HepG2 (cell line): Measurements from ENCODE around the gene NDUFAF8. TPM values are rescaled to one million over a fixed set of nuclear protein-coding genes. Genes with fewer than 3 reads are reported as not detected.

Source experiments
- ATAC-seq: fragments of 200-7000 bp; cut with Tn5 transposase; 3 replicates; pipeline ENCODE4 v1.9.1; 2020; ENCODE audit warnings: mild to moderate bottlenecking, moderate library complexity
- BruUV-seq: library from RNA; stranded (reverse); fragments of 400-500 nt; replicated peaks from 2 replicates; lab custom pipeline; 2021; lab: Mats Ljungman, UMichigan
- CTCF ChIA-PET: fragments of 300-600 bp; formaldehyde crosslinking; extraction: SDS; loops from one replicate; lab custom pipeline; 2021; ENCODE audit warnings: low total read pairs, inconsistent platforms, low intra/inter-chr PET ratio; lab: Yijun Ruan, JAX
- POLR2A ChIA-PET: fragments of 350-600 bp; sonication (Branson Sonifier 250); formaldehyde crosslinking; loops from one replicate; lab custom pipeline; 2020; ENCODE audit warnings: antibody characterized with exemption, inconsistent platforms; lab: Yijun Ruan, JAX
- DNase-seq: peaks from one replicate; pipeline ENCODE4 v3.0.0-alpha.2; 2015; ENCODE audit warnings: low spot score
- FAIRE-seq: peaks from 3 replicates; lab custom pipeline; 2011; peaks lifted over from hg19 to GRCh38; lab: Jason Lieb, UNC
- H2AFZ ChIP-seq: one replicate; pipeline ENCODE4 v1.6.1; 2011; ENCODE audit warnings: low read length, inconsistent platforms
- H3K27ac ChIP-seq: fragments of 300-600 bp; 3 replicates; pipeline ENCODE4 v1.8.0; 2011; ENCODE audit warnings: mixed run types, mild to moderate bottlenecking, mixed read lengths, low read length, inconsistent platforms; ENCODE audit not compliant: insufficient read depth; ENCODE audit errors: extremely low read length
- H3K27me3 ChIP-seq, 2 experiments: fragments of 200-600 bp in 1 of 2; 2 replicates in 1 of 2; 3 replicates in 1 of 2; pipeline versions ENCODE4 v1.6.0 to v1.8.0; 2011; ENCODE audit warnings: low read length in 2 of 2, mild to moderate bottlenecking in 2 of 2, moderate library complexity in 2 of 2, inconsistent platforms in 1 of 2; ENCODE audit not compliant: insufficient read depth in 2 of 2, control insufficient read depth in 1 of 2
- H3K36me3 ChIP-seq, 2 experiments: fragments of 200-600 bp in 1 of 2; replicated peaks in 1 of 2; 2 replicates in 1 of 2; 3 replicates in 1 of 2; pipeline versions ENCODE4 v1.5.1 to v1.8.0; 2011; ENCODE audit warnings: low read length in 2 of 2, inconsistent platforms in 1 of 2; ENCODE audit not compliant: insufficient read depth in 2 of 2, control insufficient read depth in 1 of 2
- H3K4me1 ChIP-seq: 2 replicates; pipeline ENCODE4 v1.5.1; 2012; ENCODE audit warnings: low read length, inconsistent platforms; ENCODE audit not compliant: insufficient read depth
- H3K4me2 ChIP-seq: 2 replicates; pipeline ENCODE4 v1.6.0; 2011; ENCODE audit warnings: low read depth, low read length, inconsistent platforms
- H3K4me3 ChIP-seq, 3 experiments: fragments of 200-600 bp in 1 of 3; sonication (generic), shearing (Covaris generic) in 1 of 3; replicated peaks in 1 of 3; 2 replicates each; pipeline ENCODE4 v1.5.1; 2011 to 2016; ENCODE audit warnings: low read length in 3 of 3, inconsistent platforms in 2 of 3, low read depth in 2 of 3, mild to moderate bottlenecking in 2 of 3, control low read depth in 1 of 3, mixed read lengths in 1 of 3; ENCODE audit not compliant: insufficient read depth in 1 of 3
- H3K79me2 ChIP-seq: one replicate; pipeline ENCODE4 v1.6.1; 2011; ENCODE audit warnings: low read length, inconsistent platforms; ENCODE audit not compliant: insufficient read depth
- H3K9ac ChIP-seq: 2 replicates; pipeline ENCODE4 v1.6.0; 2011; ENCODE audit warnings: mild to moderate bottlenecking, low read depth, low read length, inconsistent platforms; ENCODE audit not compliant: insufficient read depth
- H3K9me3 ChIP-seq: 2 replicates; pipeline ENCODE4 v1.5.1; 2012; ENCODE audit warnings: mild to moderate bottlenecking, low read length
- H4K20me1 ChIP-seq: 2 replicates; pipeline ENCODE4 v1.6.0; 2011; ENCODE audit warnings: inconsistent platforms, mild to moderate bottlenecking, low read length, moderate library complexity; ENCODE audit not compliant: insufficient read depth
- AGO2 ChIP-seq: fragments of 200-400 bp; formaldehyde crosslinking; optimal IDR thresholded peaks from 2 replicates; pipeline ENCODE3; 2017; ENCODE audit warnings: mild to moderate bottlenecking, low read depth, low read length, moderate library complexity
- AHR ChIP-seq: IDR thresholded peaks from 2 replicates; pipeline ENCODE4 v1.6.1; 2018; ENCODE audit warnings: missing genetic modification reagents, missing compliant biosample characterization
- ATF1 ChIP-seq: IDR thresholded peaks from 2 replicates; pipeline ENCODE4 v1.6.1; 2016; ENCODE audit warnings: mild to moderate bottlenecking, control low read depth
- ETV6 ChIP-seq: sonication (generic); formaldehyde crosslinking; conservative IDR thresholded peaks from 2 replicates; pipeline ENCODE4 v1.4.0; 2020; ENCODE audit warnings: missing genetic modification reagents
- JUNB ChIP-seq: sonication (generic); formaldehyde crosslinking; IDR thresholded peaks from 2 replicates; pipeline ENCODE4 v1.8.0; 2022; ENCODE audit warnings: missing genetic modification reagents, mild to moderate bottlenecking, borderline replicate concordance
- MAFK ChIP-seq, 2 experiments: IDR thresholded peaks in 1 of 2; conservative IDR thresholded peaks in 1 of 2; 2 replicates each; pipeline ENCODE4 v1.6.1; 2011; ENCODE audit warnings: improper control_type of control experiment in 2 of 2, low read length in 2 of 2
- WGBS: methylation state at CpG from one replicate; pipeline ENCODE4 v1.1.6; 2017; ENCODE audit warnings: low lambda C conversion rate; 5-methylcytosine and 5-hydroxymethylcytosine counted together
- in situ Hi-C: cut with HindIII; loops from 2 replicates; pipeline ENCODE4 v1.10.0; 2017; ENCODE audit warnings: low pct_unique_long_range_greater_than_20kb; ENCODE audit not compliant: extremely low pct_ligation_motif_present
- intact Hi-C: fragments of 100-400 bp; cut with micrococcal nuclease; formaldehyde crosslinking; loops from one replicate; pipeline ENCODE4 v1.10.0; 2022; ENCODE audit not compliant: unreplicated experiment
- polyA plus RNA-seq, 8 experiments: library from polyadenylated mRNA; depleted of rRNA in 3 of 8; stranded (reverse) in 7 of 8; unstranded in 1 of 8; fragments of >200 nt; fragmentation: Illumina TruSeq in 4 of 8; extraction: Trizol in 4 of 8; gene quantifications; 2 replicates each; pipeline versions ENCODE4 v1.2.1 to v1.2.3, GENCODE V29; 2011 to 2016; ENCODE audit warnings: low read depth in 4 of 8, missing spikeins in 1 of 8, mixed read lengths in 1 of 8; ENCODE audit not compliant: insufficient read depth in 1 of 8
- total RNA-seq, 5 experiments: library from RNA; depleted of rRNA; stranded (reverse); fragments of >200 nt; fragmentation: Illumina TruSeq; extraction: Trizol; gene quantifications; 2 replicates each; pipeline ENCODE4 v1.2.3, GENCODE V29; 2016; ENCODE audit warnings: low read depth in 1 of 5
- TF ChIP-seq, protein P1 (sequence below): sonication (generic); formaldehyde crosslinking; IDR thresholded peaks from 2 replicates; pipeline ENCODE4 v1.4.0; 2020; ENCODE audit warnings: missing genetic modification reagents

The NDUFAF8 gene
- total and polyA plus RNA-seq, 2 of the 13 experiments (the other 11 are each of a cell fraction or from before 2014, with no cell fraction given): 75.6 to 233 TPM

DNA sequence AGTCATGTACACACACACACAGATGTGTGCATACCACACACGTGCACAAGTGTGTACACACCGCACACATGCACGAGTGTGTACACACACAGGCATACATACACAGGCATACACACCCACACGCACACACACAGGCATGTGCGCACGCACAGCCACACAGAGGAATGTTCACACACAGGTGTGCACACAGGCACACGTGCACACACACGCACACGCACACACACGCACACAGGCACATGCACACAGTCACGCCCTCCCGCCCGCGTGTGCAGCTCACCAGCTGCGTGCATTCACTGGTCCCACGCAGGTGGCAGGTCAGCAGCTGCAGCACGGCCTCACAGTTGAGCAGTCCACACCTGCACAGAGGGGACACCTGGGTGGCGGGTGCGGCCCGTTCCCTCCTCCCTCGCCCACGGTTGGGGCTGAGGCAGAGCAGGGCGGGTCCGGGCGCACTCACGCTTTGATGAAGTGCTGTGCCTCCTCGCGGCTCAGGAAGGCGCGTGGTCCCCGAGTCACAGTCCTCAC lies 7.9 kb upstream of the NDUFAF8 start (continued):
- 0 out of 2 replicates have a peak, but pooled peaks have one; percentile 26 for TF ChIP-seq JUNB (CRISPR knock-in tag)
- TF ChIP-seq, all 625 proteins: peak for 9

DNA sequence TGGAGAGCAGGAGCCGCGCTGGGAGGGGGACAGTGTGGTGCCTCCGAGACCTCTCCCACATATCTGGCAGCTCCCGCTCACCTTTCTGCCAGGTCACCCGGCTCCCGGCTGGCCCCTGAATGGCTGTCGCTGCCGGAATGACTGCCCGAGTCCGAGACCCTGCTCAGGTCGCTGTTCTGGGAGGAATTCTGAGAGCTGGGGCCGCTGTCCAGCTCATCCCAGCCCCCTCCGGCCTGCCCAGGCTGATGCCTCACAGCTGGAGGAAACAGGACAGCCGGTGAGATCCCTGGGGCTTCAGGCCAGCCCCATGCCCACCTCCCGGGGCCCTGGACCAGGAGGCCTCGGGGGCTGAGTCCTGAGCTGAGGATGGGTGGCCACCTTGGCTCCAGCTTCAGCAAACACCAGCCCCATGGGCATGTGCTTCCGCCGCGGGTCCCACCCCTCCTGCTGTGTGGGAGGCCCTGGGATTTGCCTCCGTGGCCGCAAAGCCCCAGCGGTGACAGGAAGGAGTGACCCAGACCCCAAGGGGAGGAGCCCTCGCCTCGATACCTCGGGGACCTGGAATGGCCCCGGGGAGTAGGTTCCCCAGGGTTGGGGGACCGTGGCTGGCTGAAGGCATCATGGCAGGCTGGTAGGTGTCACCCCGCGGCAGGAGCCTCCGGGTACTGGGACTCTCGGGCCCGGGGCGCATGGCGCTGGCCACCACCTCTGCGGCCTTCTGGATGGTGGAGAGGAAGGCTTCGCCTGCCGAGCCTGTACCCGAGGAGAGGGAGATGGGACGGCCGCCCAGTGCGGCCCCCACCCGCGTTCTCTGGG lies 7.1 kb upstream of the NDUFAF8 start:
- H3K9ac ChIP-seq: no peak overlapping the region
- no peak overlapping the region for H3K4me2 ChIP-seq
- no peak overlapping the region for H3K27ac ChIP-seq
- H3K9me3 ChIP-seq: no peaks in the 10 kb centered on the region
- no peak for ATAC-seq
- no peak overlapping the region for H3K4me3 ChIP-seq
- in situ Hi-C loops (no loop called here), intact Hi-C loops (no loop called here)
- no peaks in the 10 kb centered on the region for H4K20me1 ChIP-seq
- H3K4me1 ChIP-seq: peaks cover 2% of the 10 kb centered on the region; the same call in 1 of the 2 replicates
- BruUV-seq: no TSS peak
- CTCF ChIA-PET: no interaction called here
- TF ChIP-seq MAFK (conservative IDR thresholded peaks at IDR 0.05 in 1 of 2, IDR thresholded peaks at IDR 0.05 in 1 of 2; ENCODE audit: low read length in 2 of 2) (no peak), AHR (CRISPR knock-in tag) (no peak), ETV6 (no peak), ATF1 (CRISPR knock-in tag) (no peak), AGO2 (peak; percentile 28)
- TF ChIP-seq, protein P1, sequence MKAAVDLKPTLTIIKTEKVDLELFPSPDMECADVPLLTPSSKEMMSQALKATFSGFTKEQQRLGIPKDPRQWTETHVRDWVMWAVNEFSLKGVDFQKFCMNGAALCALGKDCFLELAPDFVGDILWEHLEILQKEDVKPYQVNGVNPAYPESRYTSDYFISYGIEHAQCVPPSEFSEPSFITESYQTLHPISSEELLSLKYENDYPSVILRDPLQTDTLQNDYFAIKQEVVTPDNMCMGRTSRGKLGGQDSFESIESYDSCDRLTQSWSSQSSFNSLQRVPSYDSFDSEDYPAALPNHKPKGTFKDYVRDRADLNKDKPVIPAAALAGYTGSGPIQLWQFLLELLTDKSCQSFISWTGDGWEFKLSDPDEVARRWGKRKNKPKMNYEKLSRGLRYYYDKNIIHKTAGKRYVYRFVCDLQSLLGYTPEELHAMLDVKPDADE (CRISPR knock-in tag): no peak
- TF ChIP-seq, all 625 proteins: peak for 1
- H3K36me3 ChIP-seq: peaks cover 25 to 32% of the 10 kb centered on the region in 2 experiments; a peak in 4 of 5 replicates
- 96% methylated on average over 28 of the region's 43 CpGs for WGBS
- POLR2A ChIA-PET: interaction anchor here (1.3 kb wide), 1 partner anchor 9 kb away, joined by 6 read pairs; the partner anchor contains the start of gene CEP131
- no peaks in the 10 kb centered on the region for H3K27me3 ChIP-seq
- no peak for DNase-seq
- FAIRE-seq: no peak
- H3K79me2 ChIP-seq: peaks cover 3% of the 10 kb centered on the region
- H2AFZ ChIP-seq: no peak overlapping the region
